ENCODE results near the gene DUSP9.
A peak's percentile ranks its signal among the peaks of the same experiment; 100 is the strongest.

DUSP9 gene

DNA sequence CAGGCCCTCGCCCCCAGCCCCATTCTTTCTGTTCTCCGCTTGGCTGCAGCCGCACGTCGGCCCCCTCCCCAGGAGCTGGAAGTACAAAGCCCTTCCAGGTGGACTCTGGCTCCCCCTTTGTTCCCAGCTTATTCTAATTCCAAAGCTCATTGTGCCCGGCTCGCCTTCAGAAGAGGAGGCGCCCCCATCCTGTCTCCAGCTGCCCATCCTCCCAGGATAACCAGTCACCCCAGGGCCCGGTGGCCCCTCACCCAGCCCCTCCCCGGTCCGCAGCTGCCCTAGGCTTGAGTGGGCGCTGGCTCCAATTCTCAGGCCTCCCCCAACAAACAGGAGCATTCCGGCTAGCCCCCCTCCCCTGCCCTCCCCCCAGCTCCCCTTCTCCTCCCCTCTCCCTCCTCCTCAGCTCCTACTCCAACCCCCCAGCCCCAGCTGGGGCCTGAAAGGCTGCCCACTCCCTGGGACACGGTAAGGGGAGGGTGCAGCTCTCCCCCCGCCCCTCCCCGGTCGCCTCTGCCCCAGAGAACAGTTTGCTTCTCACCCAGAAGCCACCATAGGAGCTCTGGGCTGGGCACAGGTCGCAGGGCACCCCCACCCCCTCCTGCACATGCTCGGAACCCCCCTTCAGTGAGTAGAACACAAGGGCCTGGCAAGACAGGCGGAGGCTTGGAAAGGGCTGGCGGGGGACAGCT is 37.6 kb downstream of the DUSP9 start:
- no peak for TF ChIP-seq CTCF (conservative IDR thresholded peaks at IDR 0.05; ENCODE audit: low read depth, low read length)
- no peak overlapping the region for H3K4me3 ChIP-seq (ENCODE audit: low read length)
- no peak for DNase-seq (ENCODE audit: low read depth)

DNA sequence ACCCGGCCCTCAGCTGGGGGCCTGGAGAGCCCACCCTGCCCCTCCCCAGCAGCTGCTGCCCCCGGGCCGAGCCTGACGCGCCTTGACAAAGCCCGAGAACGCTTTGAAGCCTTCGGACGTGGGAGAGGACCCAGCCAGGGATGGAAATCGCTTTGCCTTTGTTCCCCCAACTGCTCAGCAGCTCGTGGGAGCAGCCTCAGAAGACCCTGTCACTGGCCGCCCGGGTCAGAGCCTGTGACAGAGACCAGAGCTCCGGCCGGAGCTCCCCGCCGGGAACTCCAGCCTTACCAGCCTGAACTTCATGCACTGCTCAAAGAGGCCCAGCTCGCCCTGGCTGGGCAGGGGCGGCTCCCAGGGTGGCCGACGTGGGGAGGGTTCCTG is 38.1 kb downstream of the DUSP9 start:
- no peak for TF ChIP-seq CTCF (conservative IDR thresholded peaks at IDR 0.05; ENCODE audit: low read depth, low read length)
- DNase-seq (ENCODE audit: low read depth): no peak
- no peak overlapping the region for H3K4me3 ChIP-seq (ENCODE audit: low read length)

GRCh38 chrX:153685751-153686696 is 39.0 kb downstream of the DUSP9 start:
- no peak for DNase-seq (ENCODE audit: low read depth)
- no peak for TF ChIP-seq CTCF (conservative IDR thresholded peaks at IDR 0.05; ENCODE audit: low read depth, low read length)
- H3K4me3 ChIP-seq (ENCODE audit: low read length): no peak overlapping the region

DNA sequence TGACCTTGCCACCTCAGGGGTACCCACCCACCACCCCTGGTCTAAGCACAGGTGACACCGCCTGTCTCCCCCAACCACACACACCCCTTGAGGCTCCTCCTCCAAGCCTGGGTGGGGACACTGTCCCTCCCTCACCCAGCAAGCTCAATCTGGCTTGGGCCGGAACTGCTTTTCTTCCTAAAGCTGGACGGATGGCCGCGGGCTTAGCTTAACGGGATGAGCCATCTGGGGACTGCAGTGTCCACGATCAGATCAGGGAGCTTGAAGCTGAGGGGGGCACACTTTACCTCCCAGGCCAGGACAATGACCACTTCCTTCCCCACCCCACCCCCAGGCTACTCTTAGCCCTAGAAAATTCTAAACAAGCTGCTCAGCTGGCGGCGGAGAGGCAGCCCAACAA is 39.7 kb downstream of the DUSP9 start:
- no peak for TF ChIP-seq CTCF (conservative IDR thresholded peaks at IDR 0.05; ENCODE audit: low read depth, low read length)
- no peak for DNase-seq (ENCODE audit: low read depth)
- no peak overlapping the region for H3K4me3 ChIP-seq (ENCODE audit: low read length)

DNA sequence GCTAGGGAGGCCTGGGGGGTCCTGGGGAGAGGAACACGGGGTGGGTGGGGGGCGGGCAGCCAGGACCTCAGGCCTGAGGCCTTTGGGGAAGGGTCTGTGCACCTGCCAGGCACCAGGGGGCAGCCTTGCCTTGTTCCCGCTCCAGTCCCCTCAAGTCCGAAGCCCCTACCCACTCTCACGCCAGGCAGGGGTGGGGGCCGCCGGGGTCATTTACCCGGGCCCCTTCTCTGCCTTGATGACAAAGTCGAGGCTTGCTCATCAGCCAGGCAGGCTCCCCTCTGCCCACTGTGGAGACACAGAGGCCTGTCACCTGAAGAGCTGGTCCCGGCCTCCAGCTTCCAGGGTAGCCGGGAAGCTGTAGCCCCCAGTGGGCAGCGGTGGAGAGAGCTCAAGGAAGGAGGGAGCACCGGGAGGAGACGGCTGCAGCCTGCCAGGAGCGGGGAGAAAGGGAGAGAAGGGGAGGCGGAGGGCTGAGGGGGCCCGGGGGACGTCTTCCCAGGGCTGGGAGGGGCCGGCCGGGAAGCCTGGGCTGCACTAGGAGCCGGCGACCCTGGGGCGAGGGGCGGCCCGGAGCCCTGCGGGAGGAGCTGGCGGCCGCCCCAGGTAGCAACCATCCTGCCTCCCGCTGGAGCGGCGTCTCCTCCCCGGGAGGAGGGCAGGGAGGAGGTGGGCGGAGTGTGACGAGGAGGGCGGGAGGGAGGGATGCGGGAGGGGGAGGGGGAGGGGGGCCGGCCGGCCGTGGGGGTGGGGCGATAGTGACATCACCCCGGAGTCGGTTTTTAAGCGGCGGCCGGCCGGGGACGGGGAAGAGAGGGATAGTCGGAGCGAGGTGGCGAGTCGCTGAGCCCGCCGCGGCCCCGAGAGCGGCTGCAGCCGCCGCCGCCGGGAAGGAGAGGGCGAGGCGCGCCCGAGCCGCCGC is 40.4 kb downstream of the DUSP9 start, which contains the start of gene SLC6A8:
SLC6A8 (plus strand) TSS at position 806 of the 919 bp plus-strand sequence. CDS start 649 bp downstream, outside the sequence.
- peak within 1 kb of the TSS; percentile 42 for H3K4me3 ChIP-seq (ENCODE audit: low read length)
- TF ChIP-seq CTCF (conservative IDR thresholded peaks at IDR 0.05; ENCODE audit: low read depth, low read length): peak; percentile 40
- DNase-seq (ENCODE audit: low read depth): no peak

DNA sequence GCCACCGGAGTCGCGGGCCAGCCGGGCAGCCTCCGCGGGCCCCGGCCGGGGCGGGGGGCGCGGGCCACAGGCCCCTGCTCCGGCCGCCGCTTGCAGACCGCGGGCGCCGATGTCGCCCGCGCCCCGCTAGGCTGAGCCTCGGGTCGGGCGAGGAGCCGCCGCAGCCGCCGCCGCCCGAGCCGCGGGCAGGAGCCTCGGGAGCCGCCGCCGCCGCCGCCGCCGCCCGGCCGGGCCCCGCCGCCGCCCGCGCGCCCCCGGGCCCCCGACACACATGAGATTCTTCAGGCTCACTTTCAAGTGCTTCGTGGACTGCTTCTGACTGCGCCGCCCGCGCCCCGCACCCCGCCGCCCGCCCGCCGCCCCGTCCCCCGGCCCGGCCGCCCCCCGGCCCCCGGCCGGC is 41.1 kb downstream of the DUSP9 start:
- no peak overlapping the region for H3K4me3 ChIP-seq (ENCODE audit: low read length)
- no peak for DNase-seq (ENCODE audit: low read depth)
- TF ChIP-seq CTCF (conservative IDR thresholded peaks at IDR 0.05; ENCODE audit: low read depth, low read length): no peak
